ENCODE measurements around the gene GNAT3.
A peak's percentile ranks its signal among the peaks of the same experiment; 100 is the strongest.

The GNAT3 gene

GRCh38 chr7:80460857-80461256 is 51.0 kb downstream of the GNAT3 start:
- DNase-seq, result no peak

GRCh38 chr7:80459776-80460510 is 51.9 kb downstream of the GNAT3 start:
- no peak for DNase-seq

- DNase-seq, result no peak
Measured at GRCh38 chr7:80458822-80459725, 52.8 kb downstream of the GNAT3 start.

GRCh38 chr7:80453699-80454340 is 58.0 kb downstream of the GNAT3 start:
- DNase-seq, result peak; percentile 3

- no peak for DNase-seq
Measured at GRCh38 chr7:80450621-80451308, 61.1 kb downstream of the GNAT3 start.

- no peak for DNase-seq
Measured at GRCh38 chr7:80449836-80450235, 62.0 kb downstream of the GNAT3 start.

- DNase-seq, result no peak
Measured at GRCh38 chr7:80445351-80445750, 66.5 kb downstream of the GNAT3 start.

GRCh38 chr7:80444811-80445210 is 67.1 kb downstream of the GNAT3 start:
- no peak for DNase-seq

GRCh38 chr7:80443325-80443724 is 68.5 kb downstream of the GNAT3 start:
- DNase-seq, result no peak

GRCh38 chr7:80440883-80441282 is 71.0 kb downstream of the GNAT3 start:
- no peak for DNase-seq

- no peak for DNase-seq
Measured at GRCh38 chr7:80439894-80440821, 71.7 kb downstream of the GNAT3 start.

GRCh38 chr7:80435521-80435920 is 76.3 kb downstream of the GNAT3 start:
- no peak for DNase-seq

GRCh38 chr7:80434047-80434446 is 77.8 kb downstream of the GNAT3 start:
- DNase-seq, result no peak

- no peak for DNase-seq
Measured at GRCh38 chr7:80432166-80432565, 79.7 kb downstream of the GNAT3 start.

- no peak for DNase-seq
Measured at GRCh38 chr7:80429181-80429580, 82.7 kb downstream of the GNAT3 start.

GRCh38 chr7:80428161-80429054 is 83.5 kb downstream of the GNAT3 start:
- DNase-seq, result no peak

- no peak for DNase-seq
Measured at GRCh38 chr7:80427218-80427617, 84.6 kb downstream of the GNAT3 start.

- no peak for DNase-seq
Measured at GRCh38 chr7:80420876-80421275, 91.0 kb downstream of the GNAT3 start.

GRCh38 chr7:80417211-80417793 is 94.6 kb downstream of the GNAT3 start:
- DNase-seq, result no peak

GRCh38 chr7:80415522-80415921 is 96.3 kb downstream of the GNAT3 start:
- DNase-seq, result no peak
